RPMI8226 (cell line): ENCODE results near the gene SRRM1.

Source experiments
- DNase-seq: peaks from one replicate; pipeline ENCODE4 v3.0.0-alpha.2; 2015

Gene SRRM1

GRCh38 chr1:24642481-24643362 lies at the start of gene SRRM1:
TSS of gene SRRM1 (plus strand) at chr1:24643302. CDS start at chr1:24643327, 25 bp downstream.
- DNase-seq, result peak; percentile 100

- no peak for DNase-seq
Observed at GRCh38 chr1:24594328-24594598, 48.8 kb upstream of the SRRM1 start.

DNA sequence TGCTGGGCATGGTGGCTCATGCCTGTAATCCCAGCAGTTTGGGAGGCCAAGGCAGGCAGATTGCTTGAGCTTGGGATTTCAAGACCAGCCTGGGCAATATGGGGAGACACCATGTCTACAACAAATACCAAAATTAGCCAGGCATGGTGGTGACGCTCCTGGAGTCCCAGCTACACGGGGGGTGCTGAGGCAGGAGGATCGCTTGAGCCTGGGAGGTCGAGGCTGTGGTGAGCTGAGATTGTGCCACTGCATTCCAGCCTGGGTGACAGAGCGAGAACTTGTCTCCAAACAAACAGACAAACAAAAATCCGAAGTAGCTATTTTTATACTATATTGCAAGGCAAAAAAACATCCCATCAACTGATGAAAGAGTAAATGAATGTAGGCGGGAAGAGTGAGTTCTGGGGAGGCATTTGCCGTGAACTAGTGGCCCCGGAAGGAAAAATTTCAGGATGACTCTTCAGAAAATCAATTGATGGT lies 46.7 kb upstream of the SRRM1 start:
- DNase-seq, result no peak

GRCh38 chr1:24599265-24599664 lies 43.8 kb upstream of the SRRM1 start:
- DNase-seq, result no peak

DNA sequence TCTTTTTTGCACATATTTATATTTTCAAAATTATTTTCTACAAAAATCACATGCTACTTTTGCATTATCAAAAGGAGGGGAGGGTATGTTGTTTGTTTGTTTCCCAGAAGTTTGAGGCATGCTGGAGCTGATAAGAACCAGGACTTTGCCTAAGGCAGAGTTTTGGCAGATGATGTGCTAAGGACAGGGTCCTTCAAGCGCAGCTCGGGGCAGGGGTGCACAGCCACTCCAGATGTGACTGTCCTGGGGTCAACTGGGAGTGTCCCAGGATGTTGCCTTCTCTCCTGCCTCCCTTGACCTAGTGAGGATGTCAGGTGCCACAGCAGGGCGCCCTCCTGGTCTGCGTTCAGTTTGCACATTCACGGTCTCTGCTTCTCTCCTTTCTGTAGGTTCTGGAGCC lies 42.6 kb upstream of the SRRM1 start:
- DNase-seq, result no peak

DNA sequence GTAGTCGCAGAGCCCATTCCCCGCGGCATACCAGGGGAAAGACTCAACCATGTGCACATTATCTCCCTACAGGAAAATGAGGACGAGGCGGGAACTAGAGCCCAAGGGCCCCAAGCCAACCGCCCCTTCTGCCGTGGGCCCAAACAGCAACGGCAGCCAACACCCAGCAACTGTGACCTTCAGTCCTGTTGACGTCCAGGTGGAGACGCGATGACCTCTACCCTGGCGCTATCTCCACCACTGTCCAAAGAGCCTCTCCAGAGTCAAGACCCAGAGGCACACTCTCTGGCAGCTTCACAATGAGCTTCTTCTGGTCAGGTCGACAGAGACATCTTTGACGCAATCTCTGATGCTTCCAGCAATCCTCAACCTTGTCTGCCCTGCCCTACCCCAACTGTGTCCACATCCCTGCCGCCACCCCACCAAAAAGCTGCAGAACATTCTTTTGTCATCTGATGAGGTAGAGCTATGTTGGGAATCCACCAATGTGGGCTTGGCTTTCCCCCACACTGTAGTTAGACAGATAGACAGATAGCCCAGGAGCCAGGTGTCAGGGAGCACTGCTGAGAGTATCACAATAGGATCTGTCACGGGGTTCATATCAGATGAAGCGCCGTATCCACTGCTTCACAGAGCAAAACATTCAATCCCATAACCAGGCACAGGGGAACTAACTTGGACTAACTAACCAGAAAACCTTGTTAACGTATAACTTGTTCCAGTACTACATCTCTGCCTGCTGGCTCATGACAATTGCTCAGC lies 37.4 kb upstream of the SRRM1 start:
- no peak for DNase-seq

DNA sequence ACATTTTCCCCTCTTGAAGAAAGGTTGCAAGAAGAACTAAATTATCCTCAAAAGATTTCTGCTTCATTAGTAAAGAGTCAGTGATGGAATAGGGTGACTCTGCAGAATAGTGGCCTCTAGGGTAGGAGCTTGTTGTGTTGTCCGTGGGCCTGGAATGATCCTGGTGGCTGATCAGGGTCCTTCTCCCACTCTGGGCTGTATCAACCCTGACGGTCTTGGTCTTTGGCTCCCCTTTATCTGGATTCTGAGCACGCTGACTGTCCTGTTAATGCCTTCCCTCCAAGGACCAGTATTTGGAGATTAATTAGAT lies 36.9 kb upstream of the SRRM1 start:
- no peak for DNase-seq

DNA sequence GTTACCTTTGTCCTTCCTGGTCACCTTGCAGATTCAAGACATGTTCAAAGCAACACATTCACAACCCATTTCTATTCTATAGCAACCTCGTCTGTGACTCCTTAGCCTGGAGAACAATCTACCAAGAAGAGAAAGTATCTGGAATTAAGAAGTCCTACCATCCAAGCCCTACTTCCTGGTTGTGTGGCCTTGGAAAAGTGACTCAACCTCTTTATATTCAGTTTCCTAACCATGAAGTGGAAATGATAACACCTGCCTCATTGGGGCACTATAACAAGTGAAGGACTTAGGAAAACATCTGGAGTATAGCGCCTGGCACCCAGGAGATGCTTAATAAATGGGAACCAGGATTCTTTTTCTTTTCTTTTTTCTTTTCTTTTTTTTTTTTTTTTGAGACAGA lies 36.5 kb upstream of the SRRM1 start:
- no peak for DNase-seq

DNA sequence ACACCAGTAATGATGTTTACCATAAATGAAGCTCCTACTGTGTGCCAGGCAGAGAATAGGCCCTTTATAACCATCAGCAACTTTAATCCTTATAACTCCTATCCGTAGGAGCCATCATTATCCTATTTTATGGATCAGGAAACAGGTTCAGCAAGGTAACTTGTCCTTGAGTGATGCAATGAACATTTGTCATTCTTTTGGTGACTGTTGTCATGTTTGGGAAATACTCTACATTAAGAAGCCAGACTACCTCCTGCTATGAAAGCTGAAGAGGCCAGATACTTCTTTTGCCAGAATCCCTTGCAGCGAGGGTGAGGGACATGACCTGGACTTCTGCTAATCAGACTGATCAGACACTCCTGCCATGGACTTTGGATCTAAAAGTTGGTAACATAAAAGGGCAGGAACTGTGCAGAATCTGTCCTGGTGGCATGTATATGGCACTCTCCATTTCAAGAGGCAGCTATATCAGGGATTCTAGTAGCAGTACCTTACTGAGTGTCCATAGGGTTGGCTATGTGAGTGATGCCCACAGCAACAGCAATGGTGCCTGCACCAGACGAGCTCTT lies 33.1 kb upstream of the SRRM1 start:
- DNase-seq, result no peak

DNA sequence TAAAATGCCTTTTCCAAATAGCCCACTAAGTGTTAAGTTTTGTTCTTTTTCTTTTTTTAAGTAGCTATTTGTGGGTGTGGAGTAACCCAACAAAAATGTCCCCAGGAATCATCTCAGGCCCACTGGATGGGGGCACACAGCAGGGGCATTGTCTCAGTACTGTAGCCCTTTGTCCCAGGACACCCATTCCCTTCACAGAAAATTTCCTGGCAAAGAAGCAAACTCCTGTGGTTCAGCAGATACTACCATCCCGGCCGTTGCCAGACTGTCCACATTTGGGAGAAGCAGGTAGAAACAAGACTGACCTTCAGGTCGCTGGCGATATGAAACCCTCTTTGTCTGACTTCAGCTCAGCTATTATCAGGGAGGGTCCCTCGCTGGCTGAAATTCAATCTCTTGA lies 23.7 kb upstream of the SRRM1 start:
- DNase-seq, result no peak

DNA sequence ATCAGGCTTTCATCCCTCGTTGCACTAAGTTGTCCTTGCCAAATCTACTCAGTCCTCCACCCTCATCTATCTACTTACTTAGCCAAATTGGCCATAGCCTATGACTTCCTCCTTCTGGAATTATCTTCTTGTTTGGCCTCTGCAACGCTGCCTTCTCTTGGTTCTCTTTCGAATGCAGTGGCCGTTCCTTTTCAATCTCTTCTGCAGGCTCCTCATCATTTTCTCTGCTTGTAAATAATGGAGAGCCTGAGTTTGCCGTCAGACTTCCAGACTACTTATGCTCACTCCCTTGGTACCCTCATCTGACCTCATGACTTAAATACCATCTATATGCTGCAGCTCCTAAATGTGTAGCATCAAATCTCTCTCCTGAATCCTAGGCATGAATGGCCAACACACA lies 22.4 kb upstream of the SRRM1 start:
- no peak for DNase-seq

DNA sequence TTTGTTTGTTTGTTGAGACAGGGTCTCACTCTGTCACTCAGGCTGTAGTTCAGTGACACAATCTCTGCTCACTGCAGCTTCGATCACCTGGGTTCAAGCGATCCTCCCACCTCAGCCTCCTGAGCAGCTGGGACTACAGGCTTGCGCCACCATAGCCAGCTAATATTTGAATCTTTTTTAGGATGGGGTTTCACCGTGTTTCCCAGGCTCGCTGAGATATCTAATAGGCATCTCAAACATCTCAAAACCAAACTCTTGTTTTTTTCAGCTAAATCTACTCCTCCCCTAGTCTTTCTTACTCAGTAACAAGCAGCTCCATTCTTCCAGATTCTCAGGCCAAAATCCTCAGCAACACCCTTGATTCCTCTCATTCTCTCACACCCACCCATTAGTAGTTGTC lies 22.0 kb upstream of the SRRM1 start:
- no peak for DNase-seq

DNA sequence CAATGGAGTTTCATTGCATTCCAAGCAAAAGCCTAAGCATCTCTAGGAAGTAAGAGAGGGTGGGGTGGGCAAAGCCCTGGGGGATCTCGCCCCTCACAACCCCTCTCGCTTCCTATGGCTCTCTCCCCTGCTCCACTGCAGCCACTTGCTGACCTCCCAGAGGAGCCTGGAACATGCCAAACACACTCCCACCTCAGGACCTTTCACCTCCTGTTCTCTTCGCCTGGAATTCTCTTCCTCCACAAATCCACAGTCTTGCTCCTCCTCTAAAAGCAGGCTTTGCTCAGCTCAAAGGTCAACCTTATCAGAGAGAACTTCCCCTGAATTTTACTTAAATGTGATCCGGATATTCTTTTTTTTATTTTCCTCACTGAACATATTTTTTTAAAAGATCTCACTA lies 20.9 kb upstream of the SRRM1 start:
- no peak for DNase-seq

DNA sequence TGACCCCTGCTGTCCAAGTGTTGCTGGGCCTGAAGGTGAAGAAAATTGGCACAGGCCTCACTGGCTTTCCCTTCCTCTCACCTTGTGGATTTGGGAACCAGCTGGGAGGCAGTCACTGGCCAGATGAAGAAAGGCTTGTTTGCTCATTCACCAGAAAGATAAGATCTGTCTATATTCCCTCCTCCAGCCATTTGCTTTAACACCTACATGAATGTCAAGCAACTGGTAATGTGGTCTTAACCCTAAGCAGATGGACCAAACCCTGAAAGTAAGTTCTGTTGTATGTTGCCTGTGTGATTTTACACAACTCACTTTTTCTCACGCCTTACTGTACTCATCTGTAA lies 10.3 kb upstream of the SRRM1 start:
- no peak for DNase-seq

- peak; percentile 62 for DNase-seq
Observed at GRCh38 chr1:24635195-24635843, 7.8 kb upstream of the SRRM1 start.

DNA sequence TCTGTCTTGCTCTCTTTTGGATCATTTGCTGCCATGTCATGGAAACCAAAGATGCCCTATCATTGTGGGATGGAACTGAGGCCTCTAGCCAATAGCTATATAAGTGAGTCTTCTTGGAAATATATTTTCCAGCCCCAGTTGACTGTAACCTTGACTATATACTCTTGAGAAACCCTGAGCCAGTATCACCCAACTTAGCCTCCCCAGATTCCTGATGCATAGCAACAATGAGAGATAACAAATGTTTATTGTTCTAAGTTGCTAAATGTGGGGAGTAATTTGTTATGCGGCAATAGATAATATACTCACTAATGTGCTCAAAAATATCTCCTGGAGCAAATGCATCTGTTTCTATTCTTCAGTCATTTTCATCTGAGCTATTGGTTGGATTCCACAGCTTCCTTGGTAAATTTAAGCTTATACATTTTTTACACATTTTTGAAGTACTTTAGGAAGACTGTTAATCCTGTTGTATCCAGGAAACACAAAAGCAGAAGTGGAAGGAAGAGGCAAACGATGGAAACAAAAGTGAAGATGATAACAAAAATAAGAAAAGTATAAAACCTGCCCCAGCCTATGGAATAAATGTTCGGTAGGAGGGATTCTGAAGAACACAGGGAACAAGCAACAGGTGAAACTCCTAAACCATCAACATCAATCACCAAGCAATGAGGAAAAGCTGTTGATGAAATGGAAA lies 6.3 kb upstream of the SRRM1 start:
- no peak for DNase-seq

- no peak for DNase-seq
Observed at GRCh38 chr1:24639094-24639493, 4.0 kb upstream of the SRRM1 start.

DNA sequence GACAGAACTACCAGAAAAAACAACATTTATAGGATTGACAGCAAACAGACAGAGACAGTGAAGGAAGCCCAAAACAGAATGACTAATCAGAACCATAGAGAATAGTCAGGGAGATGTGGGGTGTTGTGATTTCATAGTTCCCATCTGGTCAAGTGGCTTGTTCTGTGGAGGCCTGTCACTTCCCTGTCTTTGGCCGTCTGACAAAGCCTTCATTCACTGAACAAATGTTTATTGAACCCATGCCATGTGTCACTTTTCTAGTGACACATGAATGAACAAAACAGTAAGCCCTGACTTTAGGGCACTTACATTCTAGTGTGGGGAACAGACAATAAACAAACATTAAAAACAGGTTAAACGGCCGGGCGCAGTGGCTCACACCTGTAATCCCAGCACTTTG lies 3.2 kb upstream of the SRRM1 start:
- no peak for DNase-seq

DNA sequence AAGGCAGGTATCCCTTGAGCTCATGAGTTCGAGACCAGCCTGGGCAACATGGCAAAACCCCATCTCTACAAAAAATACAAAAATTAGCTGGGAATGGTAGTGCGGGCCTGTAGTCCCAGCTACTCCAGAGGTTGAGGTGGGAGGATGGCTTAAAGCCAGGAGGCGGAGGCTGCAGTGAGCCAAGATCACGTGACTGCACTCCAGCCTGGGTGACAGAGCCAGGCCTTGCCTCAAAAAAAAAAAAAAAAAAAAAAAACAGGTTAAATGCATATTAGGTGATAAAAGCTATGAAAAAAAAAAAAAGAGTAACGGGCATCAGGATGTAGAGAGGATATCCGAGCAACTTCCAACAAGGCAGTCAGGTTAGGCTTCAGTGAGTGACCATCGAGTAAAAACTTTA lies 2.8 kb upstream of the SRRM1 start:
- DNase-seq, result no peak

DNA sequence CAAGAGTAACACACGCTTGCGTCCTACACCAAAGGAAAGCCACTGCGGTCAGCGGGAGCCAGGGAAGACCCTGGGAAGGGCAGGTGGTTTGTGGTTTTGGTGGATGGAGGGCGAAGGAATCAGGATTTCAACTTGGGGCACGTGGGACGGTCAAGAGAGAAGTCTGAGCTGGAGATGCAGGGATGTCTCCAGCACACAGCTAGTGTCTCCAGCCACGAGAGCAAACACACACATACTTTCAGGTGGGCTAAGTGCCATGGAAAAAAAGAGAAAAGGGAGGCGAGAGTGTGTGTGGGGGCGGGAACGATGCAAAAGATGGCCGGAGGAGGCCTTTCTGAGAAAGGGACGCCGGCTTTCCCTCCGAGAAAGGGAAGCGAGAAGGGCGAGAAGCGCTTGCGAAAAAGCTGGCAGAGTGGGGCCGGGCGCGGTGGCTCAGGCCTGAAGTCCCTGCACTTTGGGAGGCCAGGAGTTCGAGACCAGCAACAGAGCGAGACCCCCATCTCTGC lies 1.4 kb upstream of the SRRM1 start:
- DNase-seq, result peak; percentile 41

- DNase-seq, result peak; percentile 52
Observed at GRCh38 chr1:24643363-24644099, 429 bp downstream of the SRRM1 start.

GRCh38 chr1:24644100-24644384 lies 940 bp downstream of the SRRM1 start:
- DNase-seq, result no peak

GRCh38 chr1:24648919-24649318 lies 5.8 kb downstream of the SRRM1 start:
- no peak for DNase-seq
